ENCODE data around the gene CCDC68. TPM values are rescaled to one million over a fixed set of nuclear protein-coding genes. Genes with fewer than 3 reads are reported as not detected.

The CCDC68 gene
- polyA plus RNA-seq, 2 donors, result 0.86 to 1.4 TPM

- no peak overlapping the region for H3K4me3 ChIP-seq (ENCODE audit: low read depth in 1 of 2, low read length in 2 of 2)
- H3K4me1 ChIP-seq (ENCODE audit: control insufficient read depth in 2 of 2, insufficient read depth in 2 of 2, low read length in 1 of 2), result peaks cover 0 to 3% of the 10 kb centered on the region in 2 donors
- H3K27me3 ChIP-seq (ENCODE audit: control insufficient read depth in 1 of 2, insufficient read depth in 2 of 2, low read length in 2 of 2), result no peaks in the 10 kb centered on the region
- no peak overlapping the region for H3K27ac ChIP-seq (ENCODE audit: low read depth in 2 of 2, low read length in 1 of 2)
- H3K9me3 ChIP-seq (ENCODE audit: control insufficient read depth in 2 of 2, insufficient read depth in 1 of 2, low read depth in 1 of 2, low read length in 1 of 2), result no peaks in the 10 kb centered on the region
- WGBS, 2 donors, result 70 to 72% methylated on average over 6 of the region's 6 CpGs
- no peaks in the 10 kb centered on the region for H3K36me3 ChIP-seq (ENCODE audit: control insufficient read depth in 2 of 2, insufficient read depth in 2 of 2, low read length in 1 of 2)
Observed at GRCh38 chr18:54910161-54910919, 48.9 kb downstream of the CCDC68 start.

- no peak overlapping the region for H3K4me3 ChIP-seq (ENCODE audit: low read depth in 1 of 2, low read length in 2 of 2)
- no peaks in the 10 kb centered on the region for H3K9me3 ChIP-seq (ENCODE audit: control insufficient read depth in 2 of 2, insufficient read depth in 1 of 2, low read depth in 1 of 2, low read length in 1 of 2)
- 88% methylated on average over 11 of the region's 11 CpGs for WGBS, 2 donors
- no peaks in the 10 kb centered on the region for H3K36me3 ChIP-seq (ENCODE audit: control insufficient read depth in 2 of 2, insufficient read depth in 2 of 2, low read length in 1 of 2)
- no peaks in the 10 kb centered on the region for H3K27me3 ChIP-seq (ENCODE audit: control insufficient read depth in 1 of 2, insufficient read depth in 2 of 2, low read length in 2 of 2)
- H3K4me1 ChIP-seq (ENCODE audit: control insufficient read depth in 2 of 2, insufficient read depth in 2 of 2, low read length in 1 of 2), result peaks cover 0 to 3% of the 10 kb centered on the region in 2 donors
- no peak overlapping the region for H3K27ac ChIP-seq (ENCODE audit: low read depth in 2 of 2, low read length in 1 of 2)
Observed at GRCh38 chr18:54909538-54909937, 49.7 kb downstream of the CCDC68 start.

- Histone ChIP-seq H3K4me3 (ENCODE audit: low read depth in 1 of 2, low read length in 2 of 2) (no peak overlapping the region), H3K36me3 (ENCODE audit: control insufficient read depth in 2 of 2, insufficient read depth in 2 of 2, low read length in 1 of 2) (no peaks in the 10 kb centered on the region), H3K9me3 (ENCODE audit: control insufficient read depth in 2 of 2, insufficient read depth in 1 of 2, low read depth in 1 of 2, low read length in 1 of 2) (no peaks in the 10 kb centered on the region), H3K27me3 (ENCODE audit: control insufficient read depth in 1 of 2, insufficient read depth in 2 of 2, low read length in 2 of 2) (no peaks in the 10 kb centered on the region), H3K27ac (ENCODE audit: low read depth in 2 of 2, low read length in 1 of 2) (no peak overlapping the region), H3K4me1 (ENCODE audit: control insufficient read depth in 2 of 2, insufficient read depth in 2 of 2, low read length in 1 of 2) (peaks cover 0 to 3% of the 10 kb centered on the region in 2 donors)
- WGBS, 2 donors, result 65 to 71% methylated on average over 6 of the region's 6 CpGs
Observed at GRCh38 chr18:54906331-54907185, 52.7 kb downstream of the CCDC68 start.

- H3K4me1 ChIP-seq (ENCODE audit: control insufficient read depth in 2 of 2, insufficient read depth in 2 of 2, low read length in 1 of 2), result peaks cover 0 to 1% of the 10 kb centered on the region in 2 donors
- WGBS, 2 donors, result 95 to 96% methylated on average over 5 of the region's 5 CpGs
Observed at GRCh38 chr18:54905629-54906028, 53.6 kb downstream of the CCDC68 start.

GRCh38 chr18:54904581-54904980 lies 54.7 kb downstream of the CCDC68 start:
- 90 to 94% methylated on average over 2 of the region's 2 CpGs for WGBS, 2 donors
- H3K36me3 ChIP-seq (ENCODE audit: control insufficient read depth in 2 of 2, insufficient read depth in 2 of 2, low read length in 1 of 2), result no peaks in the 10 kb centered on the region
- H3K9me3 ChIP-seq (ENCODE audit: control insufficient read depth in 2 of 2, insufficient read depth in 1 of 2, low read depth in 1 of 2, low read length in 1 of 2), result no peaks in the 10 kb centered on the region
- no peak overlapping the region for H3K4me3 ChIP-seq (ENCODE audit: low read depth in 1 of 2, low read length in 2 of 2)
- H3K4me1 ChIP-seq (ENCODE audit: control insufficient read depth in 2 of 2, insufficient read depth in 2 of 2, low read length in 1 of 2), result no peaks in the 10 kb centered on the region
- no peaks in the 10 kb centered on the region for H3K27me3 ChIP-seq (ENCODE audit: control insufficient read depth in 1 of 2, insufficient read depth in 2 of 2, low read length in 2 of 2)
- H3K27ac ChIP-seq (ENCODE audit: low read depth in 2 of 2, low read length in 1 of 2), result no peak overlapping the region

More at GRCh38 chr18:54905629-54906028, 53.6 kb downstream of the CCDC68 start:
- no peaks in the 10 kb centered on the region for H3K36me3 ChIP-seq (ENCODE audit: control insufficient read depth in 2 of 2, insufficient read depth in 2 of 2, low read length in 1 of 2)
- H3K4me3 ChIP-seq (ENCODE audit: low read depth in 1 of 2, low read length in 2 of 2), result no peak overlapping the region
- no peak overlapping the region for H3K27ac ChIP-seq (ENCODE audit: low read depth in 2 of 2, low read length in 1 of 2)
- H3K9me3 ChIP-seq (ENCODE audit: control insufficient read depth in 2 of 2, insufficient read depth in 1 of 2, low read depth in 1 of 2, low read length in 1 of 2), result no peaks in the 10 kb centered on the region
- no peaks in the 10 kb centered on the region for H3K27me3 ChIP-seq (ENCODE audit: control insufficient read depth in 1 of 2, insufficient read depth in 2 of 2, low read length in 2 of 2)

GRCh38 chr18:54900290-54900689 lies 59.0 kb downstream of the CCDC68 start:
- no peak overlapping the region for H3K4me3 ChIP-seq (ENCODE audit: low read depth in 1 of 2, low read length in 2 of 2)
- 90 to 95% methylated on average over 2 of the region's 2 CpGs for WGBS, 2 donors

GRCh38 chr18:54899500-54899899 lies 59.8 kb downstream of the CCDC68 start:
- no peak overlapping the region for H3K27ac ChIP-seq (ENCODE audit: low read depth in 2 of 2, low read length in 1 of 2)

More at GRCh38 chr18:54900290-54900689, 59.0 kb downstream of the CCDC68 start:
- Histone ChIP-seq H3K4me1 (ENCODE audit: control insufficient read depth in 2 of 2, insufficient read depth in 2 of 2, low read length in 1 of 2) (no peaks in the 10 kb centered on the region), H3K36me3 (ENCODE audit: control insufficient read depth in 2 of 2, insufficient read depth in 2 of 2, low read length in 1 of 2) (no peaks in the 10 kb centered on the region), H3K9me3 (ENCODE audit: control insufficient read depth in 2 of 2, insufficient read depth in 1 of 2, low read depth in 1 of 2, low read length in 1 of 2) (no peaks in the 10 kb centered on the region), H3K27ac (ENCODE audit: low read depth in 2 of 2, low read length in 1 of 2) (no peak overlapping the region), H3K27me3 (ENCODE audit: control insufficient read depth in 1 of 2, insufficient read depth in 2 of 2, low read length in 2 of 2) (no peaks in the 10 kb centered on the region)

GRCh38 chr18:54888933-54889332 lies 70.3 kb downstream of the CCDC68 start:
- Histone ChIP-seq H3K4me1 (ENCODE audit: control insufficient read depth in 2 of 2, insufficient read depth in 2 of 2, low read length in 1 of 2) (no peaks in the 10 kb centered on the region), H3K27ac (ENCODE audit: low read depth in 2 of 2, low read length in 1 of 2) (no peak overlapping the region), H3K36me3 (ENCODE audit: control insufficient read depth in 2 of 2, insufficient read depth in 2 of 2, low read length in 1 of 2) (peaks cover 0 to 4% of the 10 kb centered on the region in 2 donors), H3K9me3 (ENCODE audit: control insufficient read depth in 2 of 2, insufficient read depth in 1 of 2, low read depth in 1 of 2, low read length in 1 of 2) (no peaks in the 10 kb centered on the region), H3K27me3 (ENCODE audit: control insufficient read depth in 1 of 2, insufficient read depth in 2 of 2, low read length in 2 of 2) (no peaks in the 10 kb centered on the region), H3K4me3 (ENCODE audit: low read depth in 1 of 2, low read length in 2 of 2) (no peak overlapping the region)
- 66 to 84% methylated on average over 2 of the region's 2 CpGs for WGBS, 2 donors

More at GRCh38 chr18:54899500-54899899, 59.8 kb downstream of the CCDC68 start:
- no peaks in the 10 kb centered on the region for H3K9me3 ChIP-seq (ENCODE audit: control insufficient read depth in 2 of 2, insufficient read depth in 1 of 2, low read depth in 1 of 2, low read length in 1 of 2)
- no peaks in the 10 kb centered on the region for H3K27me3 ChIP-seq (ENCODE audit: control insufficient read depth in 1 of 2, insufficient read depth in 2 of 2, low read length in 2 of 2)
- no peaks in the 10 kb centered on the region for H3K4me1 ChIP-seq (ENCODE audit: control insufficient read depth in 2 of 2, insufficient read depth in 2 of 2, low read length in 1 of 2)
- no peak overlapping the region for H3K4me3 ChIP-seq (ENCODE audit: low read depth in 1 of 2, low read length in 2 of 2)
- H3K36me3 ChIP-seq (ENCODE audit: control insufficient read depth in 2 of 2, insufficient read depth in 2 of 2, low read length in 1 of 2), result no peaks in the 10 kb centered on the region

- H3K9me3 ChIP-seq (ENCODE audit: control insufficient read depth in 2 of 2, insufficient read depth in 1 of 2, low read depth in 1 of 2, low read length in 1 of 2), result no peaks in the 10 kb centered on the region
- H3K4me1 ChIP-seq (ENCODE audit: control insufficient read depth in 2 of 2, insufficient read depth in 2 of 2, low read length in 1 of 2), result no peaks in the 10 kb centered on the region
- H3K36me3 ChIP-seq (ENCODE audit: control insufficient read depth in 2 of 2, insufficient read depth in 2 of 2, low read length in 1 of 2), result peaks cover 0 to 4% of the 10 kb centered on the region in 2 donors
- H3K27me3 ChIP-seq (ENCODE audit: control insufficient read depth in 1 of 2, insufficient read depth in 2 of 2, low read length in 2 of 2), result no peaks in the 10 kb centered on the region
- H3K27ac ChIP-seq (ENCODE audit: low read depth in 2 of 2, low read length in 1 of 2), result no peak overlapping the region
- no peak overlapping the region for H3K4me3 ChIP-seq (ENCODE audit: low read depth in 1 of 2, low read length in 2 of 2)
- WGBS, 2 donors, result 90 to 92% methylated on average over 2 of the region's 2 CpGs
Observed at GRCh38 chr18:54888378-54888777, 70.9 kb downstream of the CCDC68 start.

Measured in esophagus (tissue), 2 donors.